Measurements from ENCODE around the gene FAM120B.

Gene FAM120B

DNA sequence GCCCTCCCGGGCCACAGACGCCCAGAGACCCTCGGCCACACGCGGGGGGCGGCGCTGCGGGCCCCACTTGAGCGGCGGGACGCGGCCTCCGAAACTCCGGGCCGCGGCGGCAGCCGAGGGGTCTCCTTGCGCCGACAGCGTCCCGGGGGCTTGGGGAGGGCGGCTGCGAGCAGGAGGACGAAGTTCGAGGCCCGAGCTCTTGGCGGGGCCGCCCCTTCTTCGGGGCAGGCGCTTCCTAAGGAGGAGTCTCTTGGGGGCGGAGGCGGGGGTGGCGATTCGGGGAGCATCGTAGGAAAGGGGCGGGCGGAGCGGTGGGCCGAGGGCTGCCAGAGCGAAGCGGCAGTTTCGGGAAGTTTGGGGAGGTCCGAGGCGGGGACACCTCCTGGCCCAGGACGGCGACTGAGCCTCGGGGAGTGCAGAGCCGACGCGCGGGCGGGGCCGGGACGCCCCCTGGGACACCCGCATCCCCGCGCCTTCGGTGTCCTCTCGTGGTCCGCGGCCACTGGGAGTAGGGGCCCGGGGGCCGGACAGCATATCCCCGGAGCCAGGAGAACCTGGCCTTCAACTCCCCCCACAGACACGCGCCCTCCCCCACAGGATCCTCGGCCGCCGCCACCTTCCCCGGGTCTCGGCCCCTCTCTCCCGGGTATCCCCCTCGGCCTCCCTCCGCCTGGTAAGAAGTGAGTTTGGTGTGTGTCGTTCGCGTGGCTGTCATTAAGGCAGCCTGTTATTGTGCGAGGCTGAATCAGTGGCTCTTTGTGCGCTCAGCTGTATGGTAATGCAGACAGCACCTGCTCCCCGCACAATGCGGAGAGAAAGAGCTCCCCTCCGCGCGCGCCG lies 15.1 kb upstream of the FAM120B start:
- peak overlapping the region; percentile 23 for H3K4me3 ChIP-seq (ENCODE audit: low read depth, low read length)
- no peak for TF ChIP-seq CTCF (IDR thresholded peaks at IDR 0.05; ENCODE audit: low read depth, low read length)
- in situ Hi-C loops (cut with HindIII; ENCODE audit: low sequenced_read_pairs), result no loop called here
- DNase-seq (ENCODE audit: low read depth, low spot score), result no peak

DNA sequence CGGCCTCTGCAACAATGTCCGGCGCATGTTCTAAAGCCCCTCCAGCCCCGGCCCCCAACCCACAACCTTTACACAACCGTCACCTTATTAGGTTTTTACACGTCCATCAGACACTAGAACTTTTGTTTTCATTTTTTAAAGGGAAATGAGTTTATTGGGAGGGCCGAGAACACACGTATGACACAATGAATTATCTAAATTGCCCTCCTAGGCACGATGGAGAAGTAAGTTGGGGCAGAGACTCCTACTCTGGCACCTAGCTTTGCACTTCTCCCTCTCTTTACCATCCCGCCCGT lies 14.5 kb upstream of the FAM120B start:
- in situ Hi-C loops (cut with HindIII; ENCODE audit: low sequenced_read_pairs), result no loop called here
- peak; percentile 8 for TF ChIP-seq CTCF (IDR thresholded peaks at IDR 0.05; ENCODE audit: low read depth, low read length)
- DNase-seq (ENCODE audit: low read depth, low spot score), result no peak
- no peak overlapping the region for H3K4me3 ChIP-seq (ENCODE audit: low read depth, low read length)

- TF ChIP-seq CTCF (IDR thresholded peaks at IDR 0.05; ENCODE audit: low read depth, low read length), result peak; percentile 10
- no peak for DNase-seq (ENCODE audit: low read depth, low spot score)
- no peak overlapping the region for H3K4me3 ChIP-seq (ENCODE audit: low read depth, low read length)
- in situ Hi-C loops (cut with HindIII; ENCODE audit: low sequenced_read_pairs), result no loop called here
Observed at GRCh38 chr6:170292407-170293158, 14.0 kb upstream of the FAM120B start.

GRCh38 chr6:170293341-170294231 lies 13.0 kb upstream of the FAM120B start:
- TF ChIP-seq CTCF (IDR thresholded peaks at IDR 0.05; ENCODE audit: low read depth, low read length), result no peak
- in situ Hi-C loops (cut with HindIII; ENCODE audit: low sequenced_read_pairs), result no loop called here
- no peak for DNase-seq (ENCODE audit: low read depth, low spot score)
- no peak overlapping the region for H3K4me3 ChIP-seq (ENCODE audit: low read depth, low read length)

GRCh38 chr6:170294298-170294730 lies 12.2 kb upstream of the FAM120B start:
- no peak for DNase-seq (ENCODE audit: low read depth, low spot score)
- H3K4me3 ChIP-seq (ENCODE audit: low read depth, low read length), result no peak overlapping the region
- TF ChIP-seq CTCF (IDR thresholded peaks at IDR 0.05; ENCODE audit: low read depth, low read length), result no peak
- in situ Hi-C loops (cut with HindIII; ENCODE audit: low sequenced_read_pairs), result no loop called here

GRCh38 chr6:170294813-170295509 lies 11.6 kb upstream of the FAM120B start:
- peak overlapping the region; percentile 27 for H3K4me3 ChIP-seq (ENCODE audit: low read depth, low read length)
- no peak for TF ChIP-seq CTCF (IDR thresholded peaks at IDR 0.05; ENCODE audit: low read depth, low read length)
- in situ Hi-C loops (cut with HindIII; ENCODE audit: low sequenced_read_pairs), result no loop called here
- no peak for DNase-seq (ENCODE audit: low read depth, low spot score)

Measured in astrocyte of the spinal cord (primary cell).